Hindlimb muscle (tissue), 1 donor: Measurements from ENCODE around the gene GSG1L2. TPM values are rescaled to one million over a fixed set of nuclear protein-coding genes. Genes with fewer than 3 reads are reported as not detected.

Experiments used
- DNase-seq: peaks from one replicate; pipeline ENCODE4 v3.0.0-alpha.2; 2013
- polyA plus RNA-seq: library from polyadenylated mRNA; unstranded; fragments of 120-200 nt; gene quantifications from one replicate; pipeline ENCODE4 v1.2.1, GENCODE V29; 2013; ENCODE audit not compliant: insufficient read length

Gene GSG1L2
- not detected for polyA plus RNA-seq

- no peak for DNase-seq
Measured at GRCh38 chr17:9821921-9822320, at the start of gene GSG1L2. GSG1L2 (minus strand) TSS chr17:9822079; CDS start chr17:9822071, 8 bp downstream.

GRCh38 chr17:9868552-9868951, 46.7 kb upstream of the GSG1L2 start:
- DNase-seq = no peak

- DNase-seq = no peak
Measured at GRCh38 chr17:9865586-9865985, 43.7 kb upstream of the GSG1L2 start.

GRCh38 chr17:9862949-9863348, 41.1 kb upstream of the GSG1L2 start:
- DNase-seq = no peak

- no peak for DNase-seq
Measured at GRCh38 chr17:9862220-9862619, 40.3 kb upstream of the GSG1L2 start.

- no peak for DNase-seq
Measured at GRCh38 chr17:9860851-9861250, 39.0 kb upstream of the GSG1L2 start.

GRCh38 chr17:9859781-9860180, 37.9 kb upstream of the GSG1L2 start:
- DNase-seq = no peak

- no peak for DNase-seq
Measured at GRCh38 chr17:9855036-9855435, 33.2 kb upstream of the GSG1L2 start.

GRCh38 chr17:9854255-9854654, 32.4 kb upstream of the GSG1L2 start:
- no peak for DNase-seq

GRCh38 chr17:9850151-9850550, 28.3 kb upstream of the GSG1L2 start:
- no peak for DNase-seq

GRCh38 chr17:9845306-9845705, 23.4 kb upstream of the GSG1L2 start:
- no peak for DNase-seq

GRCh38 chr17:9844153-9844552, 22.3 kb upstream of the GSG1L2 start:
- DNase-seq = no peak

- DNase-seq = no peak
Measured at GRCh38 chr17:9843152-9844010, 21.5 kb upstream of the GSG1L2 start.

GRCh38 chr17:9842057-9842758, 20.3 kb upstream of the GSG1L2 start:
- DNase-seq = no peak

- DNase-seq = no peak
Measured at GRCh38 chr17:9839433-9839832, 17.6 kb upstream of the GSG1L2 start.

- peak; percentile 26 for DNase-seq
Measured at GRCh38 chr17:9837551-9838471, 15.9 kb upstream of the GSG1L2 start.

GRCh38 chr17:9833922-9834321, 12.0 kb upstream of the GSG1L2 start:
- no peak for DNase-seq

- no peak for DNase-seq
Measured at GRCh38 chr17:9830711-9831110, 8.8 kb upstream of the GSG1L2 start.

- no peak for DNase-seq
Measured at GRCh38 chr17:9829343-9829742, 7.5 kb upstream of the GSG1L2 start.

- DNase-seq = no peak
Measured at GRCh38 chr17:9828296-9829295, 6.7 kb upstream of the GSG1L2 start.

GRCh38 chr17:9825641-9826150, 3.8 kb upstream of the GSG1L2 start, which contains the start of gene GLP2R:
GLP2R (plus strand) TSS chr17:9825924; CDS start chr17:9826064, 140 bp downstream.
- DNase-seq = no peak
